Gastrocnemius medialis (tissue), 4 donors: ENCODE measurements around the gene RSBN1L. TPM values are rescaled to one million over a fixed set of nuclear protein-coding genes. Genes with fewer than 3 reads are reported as not detected.

Experiments
- ATAC-seq, 2 donors: fragments of 150-250 bp; one replicate each; pipeline ENCODE4 v1.9.1; 2016
- DNase-seq, 2 donors: peaks; one replicate each; pipeline ENCODE4 v3.0.0-alpha.2; 2019
- H3K27ac ChIP-seq, 4 donors: fragments of 200-600 bp; sonication (generic); 1 replicate in 1 of 4; 2 replicates in 3 of 4; pipeline ENCODE4 v1.5.1; 2016 to 2018; ENCODE audit warnings: mild to moderate bottlenecking in 2 of 4, moderate library complexity in 1 of 4
- H3K27me3 ChIP-seq, 3 donors: fragments of 200-600 bp; sonication (generic) in 2 of 3; 1 replicate in 1 of 3; 2 replicates in 2 of 3; pipeline versions ENCODE4 v1.5.1 to v1.6.0; 2016 to 2019; ENCODE audit warnings: mild to moderate bottlenecking in 1 of 3, moderate library complexity in 1 of 3
- H3K36me3 ChIP-seq, 2 donors: fragments of 200-600 bp; sonication (generic) in 1 of 2; one replicate each; pipeline ENCODE4 v1.5.1; 2017 to 2018
- H3K4me1 ChIP-seq, 2 donors: fragments of 200-600 bp; sonication (generic) in 1 of 2; one replicate each; pipeline ENCODE4 v1.5.1; 2016 to 2017; ENCODE audit warnings: mild to moderate bottlenecking in 2 of 2
- H3K4me3 ChIP-seq, 4 donors: fragments of 200-600 bp; sonication (generic) in 3 of 4; 1 replicate in 1 of 4; 2 replicates in 3 of 4; pipeline ENCODE4 v1.5.1; 2016 to 2019; ENCODE audit warnings: mild to moderate bottlenecking in 2 of 4
- H3K9me3 ChIP-seq, 3 donors: fragments of 200-600 bp; sonication (generic) in 2 of 3; 1 replicate in 1 of 3; 2 replicates in 2 of 3; pipeline ENCODE4 v1.5.1; 2016 to 2019
- POLR2A ChIP-seq, 2 donors: fragments of 450-650 bp; IDR thresholded peaks; one replicate each; pipeline ENCODE4 v1.6.1; 2017; ENCODE audit warnings: antibody characterized with exemption in 2 of 2, mild to moderate bottlenecking in 2 of 2, moderate library complexity in 2 of 2
- in situ Hi-C, 4 donors: fragments of 200-750 bp; cut with MboI; loops; one replicate each; pipeline versions ENCODE4 v1.15.0 to v1.8.0; 2017; ENCODE audit warnings: low sequenced_read_pairs in 4 of 4
- intact Hi-C: fragments of 100-400 bp; cut with DNase I; formaldehyde crosslinking; loops from one replicate; pipeline ENCODE4 v1.15.1; 2023; ENCODE audit warnings: low total_unique reads
- total RNA-seq, 4 donors: library from RNA; depleted of rRNA; stranded (reverse); fragments of >200 nt; gene quantifications; one replicate each; pipeline versions ENCODE4 v1.1.0 to v1.2.3, GENCODE V29; 2016
- TF ChIP-seq, protein P1 (sequence below), 5 experiments: fragments of 450-650 bp in 3 of 5; fragments of 200-600 bp in 2 of 5; sonication (generic) in 2 of 5; IDR thresholded peaks in 4 of 5; conservative IDR thresholded peaks in 1 of 5; 1 replicate in 4 of 5; 2 replicates in 1 of 5; pipeline ENCODE4 v1.5.1; 2016 to 2019; ENCODE audit warnings: antibody characterized with exemption in 5 of 5, mild to moderate bottlenecking in 3 of 5, moderate library complexity in 3 of 5

Gene RSBN1L
- total RNA-seq, 4 donors from 2014 or later: 5.1 to 11.7 (median 8.7) TPM

DNA sequence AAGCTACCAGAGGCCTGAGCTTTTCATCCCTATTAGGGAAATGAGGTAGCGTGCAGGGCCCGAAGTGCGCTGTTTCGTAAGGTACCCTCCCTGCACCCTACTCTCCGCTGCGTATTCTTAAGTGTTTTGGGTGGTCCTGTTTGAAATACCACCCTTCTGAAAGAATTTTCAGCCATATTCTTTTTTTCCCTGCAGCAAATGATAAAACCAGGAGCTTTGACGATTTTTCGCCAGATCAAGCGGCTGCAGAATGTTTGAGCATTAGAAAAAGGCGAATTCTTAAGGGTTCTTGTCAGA, 1.2 kb downstream of the RSBN1L start:
- Histone ChIP-seq H3K36me3 (no peaks in the 10 kb centered on the region), H3K9me3 (no peaks in the 10 kb centered on the region), H3K4me3 (peak overlapping the region; percentile 90 to 100 (median 96)), H3K4me1 (peaks cover 39 to 40% of the 10 kb centered on the region in 2 donors), H3K27me3 (no peaks in the 10 kb centered on the region), H3K27ac (peak overlapping the region; percentile 97 to 99 (median 98))
- in situ Hi-C loops (loop anchor here in 1 of 4 donors (10.0 kb wide), 1 partner anchor 97 kb away; the partner anchor contains the start of genes PHTF2 and TMEM60), intact Hi-C loops (loop anchor here (2.0 to 10.0 kb wide), 4 partner anchors 61 to 1757 kb away; partner anchors contain the start of genes MAGI2, PHTF2 and TMEM60)
- peak in 1 of 2 donors; percentile 47 for DNase-seq
- TF ChIP-seq, protein P1, sequence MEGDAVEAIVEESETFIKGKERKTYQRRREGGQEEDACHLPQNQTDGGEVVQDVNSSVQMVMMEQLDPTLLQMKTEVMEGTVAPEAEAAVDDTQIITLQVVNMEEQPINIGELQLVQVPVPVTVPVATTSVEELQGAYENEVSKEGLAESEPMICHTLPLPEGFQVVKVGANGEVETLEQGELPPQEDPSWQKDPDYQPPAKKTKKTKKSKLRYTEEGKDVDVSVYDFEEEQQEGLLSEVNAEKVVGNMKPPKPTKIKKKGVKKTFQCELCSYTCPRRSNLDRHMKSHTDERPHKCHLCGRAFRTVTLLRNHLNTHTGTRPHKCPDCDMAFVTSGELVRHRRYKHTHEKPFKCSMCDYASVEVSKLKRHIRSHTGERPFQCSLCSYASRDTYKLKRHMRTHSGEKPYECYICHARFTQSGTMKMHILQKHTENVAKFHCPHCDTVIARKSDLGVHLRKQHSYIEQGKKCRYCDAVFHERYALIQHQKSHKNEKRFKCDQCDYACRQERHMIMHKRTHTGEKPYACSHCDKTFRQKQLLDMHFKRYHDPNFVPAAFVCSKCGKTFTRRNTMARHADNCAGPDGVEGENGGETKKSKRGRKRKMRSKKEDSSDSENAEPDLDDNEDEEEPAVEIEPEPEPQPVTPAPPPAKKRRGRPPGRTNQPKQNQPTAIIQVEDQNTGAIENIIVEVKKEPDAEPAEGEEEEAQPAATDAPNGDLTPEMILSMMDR (IDR thresholded peaks at IDR 0.05 in 4 of 5, conservative IDR thresholded peaks at IDR 0.05 in 1 of 5): no peak
- no peak for TF ChIP-seq POLR2A (IDR thresholded peaks at IDR 0.05)
- ATAC-seq: peak; percentile 32 to 48

DNA sequence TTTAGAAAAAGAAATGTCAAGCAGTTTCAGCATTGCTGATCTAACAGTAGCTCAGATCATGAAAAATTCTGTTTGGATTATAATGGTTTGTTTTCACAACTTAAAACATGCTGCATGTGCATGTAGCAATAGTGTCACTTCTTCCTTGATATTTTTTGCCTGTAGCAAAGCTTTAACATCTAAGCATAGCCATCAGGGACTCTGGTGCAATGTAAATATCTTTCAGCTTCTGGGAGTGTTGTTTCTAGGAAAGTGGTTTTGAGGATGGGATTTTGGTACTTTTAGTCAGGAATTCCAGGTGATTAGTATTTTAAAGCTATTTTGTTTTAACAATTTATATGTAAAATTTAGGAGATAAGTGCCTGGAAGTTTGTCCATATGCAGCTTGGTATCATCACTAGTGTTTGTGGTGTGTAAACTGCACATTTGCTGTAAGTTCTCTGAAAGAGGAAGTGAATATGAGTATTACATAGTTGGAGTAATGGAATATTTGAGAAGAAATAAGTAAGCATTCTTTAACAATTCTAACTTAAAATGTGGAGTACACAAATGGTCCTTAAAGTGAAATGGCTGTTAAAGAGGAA, 1.9 kb downstream of the RSBN1L start:
- TF ChIP-seq, protein P1 (IDR thresholded peaks at IDR 0.05 in 4 of 5, conservative IDR thresholded peaks at IDR 0.05 in 1 of 5): no peak
- no peak for TF ChIP-seq POLR2A (IDR thresholded peaks at IDR 0.05)
- intact Hi-C loops: loop anchor here (10.0 kb wide), 1 partner anchor 1757 kb away; the partner anchor contains the start of gene MAGI2
- H3K36me3 ChIP-seq: no peaks in the 10 kb centered on the region
- peak overlapping the region; percentile 97 to 99 (median 98) for H3K27ac ChIP-seq
- H3K9me3 ChIP-seq: no peaks in the 10 kb centered on the region
- no peaks in the 10 kb centered on the region for H3K27me3 ChIP-seq
- peak overlapping the region; percentile 90 to 100 (median 96) for H3K4me3 ChIP-seq
- no peak for DNase-seq
- peaks cover 39 to 42% of the 10 kb centered on the region in 2 donors for H3K4me1 ChIP-seq
- ATAC-seq: no peak
- in situ Hi-C loops: loop anchor here in 1 of 4 donors (10.0 kb wide), 1 partner anchor 97 kb away; the partner anchor contains the start of genes PHTF2 and TMEM60

DNA sequence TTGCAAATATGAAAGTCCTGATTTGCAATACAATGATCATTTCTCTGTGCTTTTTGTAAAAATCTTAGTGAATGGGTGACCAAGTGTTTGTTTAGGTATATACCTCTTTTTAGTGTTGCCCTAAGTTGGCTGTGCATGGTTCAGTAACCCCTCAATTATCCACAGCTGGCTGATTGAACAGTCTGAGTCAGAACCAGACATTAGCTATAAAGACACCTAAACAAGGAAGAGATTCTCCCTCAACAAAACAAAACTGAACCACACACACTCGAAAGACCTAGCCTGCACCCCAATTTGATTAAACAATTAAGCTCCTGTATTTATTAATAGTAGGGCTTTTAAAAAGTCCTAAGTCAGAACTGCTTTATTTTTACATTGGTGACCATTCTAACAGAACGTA, 2.8 kb downstream of the RSBN1L start:
- in situ Hi-C loops (loop anchor here in 1 of 4 donors (10.0 kb wide), 1 partner anchor 96 kb away; the partner anchor contains the start of genes PHTF2 and TMEM60), intact Hi-C loops (loop anchor here (10.0 kb wide), 1 partner anchor 1756 kb away; the partner anchor contains the start of gene MAGI2)
- Histone ChIP-seq H3K4me1 (peaks cover 41% of the 10 kb centered on the region in 2 donors), H3K36me3 (no peaks in the 10 kb centered on the region), H3K9me3 (no peaks in the 10 kb centered on the region), H3K4me3 (no peak overlapping the region), H3K27me3 (no peaks in the 10 kb centered on the region), H3K27ac (peak overlapping the region; percentile 30 to 99 (median 97))
- TF ChIP-seq, protein P1 (IDR thresholded peaks at IDR 0.05 in 4 of 5, conservative IDR thresholded peaks at IDR 0.05 in 1 of 5): no peak
- TF ChIP-seq POLR2A (IDR thresholded peaks at IDR 0.05): no peak
- ATAC-seq: no peak
- no peak for DNase-seq

DNA sequence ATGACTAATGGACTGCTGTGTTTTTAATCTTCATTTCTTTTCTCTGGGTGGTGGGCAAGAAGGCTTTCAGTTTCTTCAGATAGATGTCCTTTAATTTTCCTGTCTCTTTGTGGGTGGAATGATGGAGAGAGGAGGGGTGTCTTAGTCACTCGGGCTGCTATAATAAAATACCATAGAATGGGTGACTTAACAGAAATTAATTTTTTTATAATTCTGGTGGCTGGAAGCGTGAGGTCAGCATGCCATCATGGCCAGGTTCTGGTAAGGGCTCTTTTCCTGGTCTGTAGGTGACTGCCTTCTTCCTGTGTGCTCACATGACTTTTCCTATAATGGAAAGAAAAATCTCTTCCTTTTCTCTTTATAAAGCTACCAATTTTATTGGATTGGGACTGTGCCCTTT, 6.3 kb downstream of the RSBN1L start:
- Histone ChIP-seq H3K27ac (peak overlapping the region in 1 of 4 donors; percentile 10), H3K9me3 (no peaks in the 10 kb centered on the region), H3K4me3 (no peak overlapping the region), H3K4me1 (peaks cover 29 to 35% of the 10 kb centered on the region in 2 donors), H3K27me3 (no peaks in the 10 kb centered on the region), H3K36me3 (no peaks in the 10 kb centered on the region)
- DNase-seq (no peak), ATAC-seq (no peak)
- intact Hi-C loops (no loop called here), in situ Hi-C loops (no loop called here)
- TF ChIP-seq, protein P1 (IDR thresholded peaks at IDR 0.05 in 4 of 5, conservative IDR thresholded peaks at IDR 0.05 in 1 of 5): no peak
- TF ChIP-seq POLR2A (IDR thresholded peaks at IDR 0.05): no peak
